NCI-H1436 treated with DMSO at 0.1 percent for 48 hours (cell line): ENCODE measurements around the gene SLC4A7.
"Not testable (repeated sequence)": the region's sequence is repeated elsewhere in the genome, so short reads cannot be mapped to it uniquely, and the experiment has no call there.

Experiments used
- DNase-seq: peaks from one replicate; lab custom pipeline; 2025; lab: John Stamatoyannopoulos, UW

The SLC4A7 gene

DNA sequence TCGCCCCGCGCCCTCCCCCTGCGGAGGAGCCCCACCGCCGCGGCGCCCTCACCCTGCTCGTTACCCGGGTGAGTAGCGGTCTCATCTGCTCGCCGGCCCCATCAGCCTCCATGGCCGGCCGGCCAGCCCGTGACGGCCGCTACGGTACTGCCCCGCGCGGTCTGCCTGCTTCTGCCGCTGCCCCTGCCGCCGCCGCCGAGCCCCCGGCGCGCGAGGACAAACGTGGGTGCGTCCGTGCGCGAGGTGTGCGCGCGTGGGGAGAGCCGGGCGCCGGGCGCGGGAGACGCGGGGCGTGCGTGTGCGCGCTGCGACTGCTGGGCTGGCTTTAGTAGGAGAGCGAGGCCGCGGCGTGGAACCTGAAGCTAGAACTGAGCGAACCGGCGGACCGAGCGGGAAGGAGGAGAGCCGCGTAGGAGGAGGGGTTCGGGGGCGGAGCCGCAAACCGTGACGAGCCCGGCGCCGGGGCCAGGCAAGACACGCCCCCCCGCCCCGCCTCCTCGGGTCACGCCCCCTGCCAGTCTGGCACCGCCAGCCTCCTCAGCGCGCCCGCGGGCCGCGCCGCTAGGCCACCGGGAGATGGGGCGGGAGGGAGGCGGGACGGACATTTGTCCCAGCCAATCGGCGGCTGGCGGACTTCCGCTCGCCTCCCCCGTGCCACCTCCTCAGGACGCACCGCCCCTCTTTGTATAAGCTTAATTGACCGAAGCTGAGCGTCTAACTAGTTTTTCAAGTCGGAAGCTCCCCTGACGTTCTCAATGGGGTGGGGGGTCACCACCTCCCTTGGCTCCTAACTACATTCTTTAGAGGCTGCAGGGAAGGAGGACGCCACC lies at the start of gene SLC4A7:
Gene SLC4A7, minus strand, starts transcription at position 370 of the 830 bp plus-strand sequence. Its CDS starts 258 bp downstream, at position 112.
- DNase-seq: peak; percentile 80

DNA sequence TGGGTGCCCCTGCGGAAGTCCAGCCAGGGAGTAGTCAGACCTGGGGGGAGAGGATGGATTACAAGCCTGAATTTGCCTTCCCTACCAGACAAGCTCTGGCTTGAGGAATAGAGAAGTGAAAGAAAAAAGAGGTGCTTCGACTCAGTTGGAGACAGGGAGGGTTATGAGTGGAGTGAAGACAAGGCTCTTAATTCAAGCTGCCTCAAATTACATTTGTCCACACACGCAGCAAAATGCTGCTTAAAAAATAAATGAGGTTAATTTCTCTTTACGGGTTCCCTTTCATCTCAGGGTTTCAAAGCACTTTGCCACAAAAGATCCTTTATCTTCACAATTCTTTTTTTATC lies 49.0 kb upstream of the SLC4A7 start:
- DNase-seq: no peak

DNA sequence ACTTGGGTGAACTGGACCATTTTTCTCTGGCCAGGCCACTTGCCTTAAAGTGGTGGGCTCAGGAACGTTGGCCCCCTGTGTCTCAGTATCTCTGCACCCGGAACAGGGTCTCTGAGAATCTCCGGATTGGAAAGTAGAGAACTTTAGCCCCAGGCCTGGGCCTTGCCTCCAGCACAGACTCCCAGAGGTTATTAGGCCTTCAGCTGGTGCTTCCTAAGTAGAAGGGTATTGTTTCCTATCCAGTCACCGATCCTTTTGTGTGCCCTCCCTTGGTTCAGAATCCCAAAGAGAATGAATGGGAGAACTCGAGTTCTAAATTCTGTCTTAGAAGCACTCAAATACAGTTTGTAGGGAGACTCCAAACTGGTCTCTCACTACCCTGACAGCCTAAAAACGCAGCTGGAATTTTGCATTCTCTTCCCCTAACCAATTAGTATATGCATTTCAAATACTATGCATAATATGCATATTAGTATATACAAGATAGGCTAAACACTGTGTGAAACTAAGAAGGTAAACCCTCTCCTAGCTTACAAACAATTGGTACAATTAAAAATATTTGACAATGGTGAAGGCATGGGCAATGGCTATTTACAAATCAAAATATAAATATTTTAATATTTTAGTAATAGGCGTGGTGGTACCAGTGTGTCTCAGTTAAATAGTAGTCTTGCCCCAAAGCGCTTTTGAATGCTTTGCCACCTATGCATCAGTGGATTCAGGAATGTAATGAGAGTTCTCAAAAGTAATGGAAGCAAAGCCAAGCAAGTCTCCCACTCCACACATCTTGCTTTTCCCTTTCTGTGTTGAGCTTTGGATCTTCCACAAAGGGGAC lies 48.5 kb upstream of the SLC4A7 start:
- no peak for DNase-seq

DNA sequence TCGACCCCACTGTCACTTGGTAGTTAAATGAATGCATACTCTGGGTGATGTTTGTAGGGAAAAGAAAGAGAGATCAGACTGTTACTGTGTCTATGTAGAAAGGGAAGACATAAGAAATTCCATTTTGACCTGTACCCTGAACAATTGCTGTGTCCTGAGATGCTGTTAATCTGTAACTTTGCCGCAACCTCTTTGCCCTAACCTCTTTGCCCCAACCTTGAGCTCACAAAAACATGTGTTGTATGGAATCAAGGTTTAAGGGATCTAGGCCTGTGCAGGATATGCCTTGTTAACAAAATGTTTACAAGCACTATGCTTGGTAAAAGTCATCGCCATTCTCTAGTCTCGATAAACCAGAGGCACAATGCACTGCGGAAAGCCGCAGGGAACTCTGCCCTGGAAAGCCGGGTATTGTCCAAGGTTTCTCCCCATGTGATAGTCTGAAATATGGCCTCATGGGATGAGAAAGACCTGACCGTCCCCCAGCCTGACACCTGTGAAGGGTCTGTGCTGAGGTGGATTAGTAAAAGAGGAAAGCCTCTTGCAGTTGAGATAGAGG lies 47.1 kb upstream of the SLC4A7 start:
- not testable (repeated sequence) for DNase-seq

DNA sequence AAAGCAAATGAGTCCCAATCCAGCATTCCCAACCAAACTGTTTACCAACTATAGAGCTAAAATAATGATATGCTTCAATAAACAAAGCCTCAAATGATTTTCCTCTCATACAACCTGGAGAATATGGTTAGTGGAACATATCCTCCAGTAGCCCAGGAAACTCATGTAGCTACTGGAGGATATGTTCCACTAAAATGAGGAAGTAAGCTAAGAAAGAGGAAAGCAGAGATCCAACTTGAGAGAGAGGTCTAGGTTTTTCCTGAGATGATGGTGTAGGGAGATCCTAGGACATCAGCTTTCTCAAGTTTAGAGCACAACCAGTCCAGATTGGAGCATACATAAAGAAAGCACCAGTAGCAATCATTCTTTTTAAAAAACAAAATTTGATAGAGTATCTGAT lies 44.6 kb upstream of the SLC4A7 start:
- DNase-seq: no peak

DNA sequence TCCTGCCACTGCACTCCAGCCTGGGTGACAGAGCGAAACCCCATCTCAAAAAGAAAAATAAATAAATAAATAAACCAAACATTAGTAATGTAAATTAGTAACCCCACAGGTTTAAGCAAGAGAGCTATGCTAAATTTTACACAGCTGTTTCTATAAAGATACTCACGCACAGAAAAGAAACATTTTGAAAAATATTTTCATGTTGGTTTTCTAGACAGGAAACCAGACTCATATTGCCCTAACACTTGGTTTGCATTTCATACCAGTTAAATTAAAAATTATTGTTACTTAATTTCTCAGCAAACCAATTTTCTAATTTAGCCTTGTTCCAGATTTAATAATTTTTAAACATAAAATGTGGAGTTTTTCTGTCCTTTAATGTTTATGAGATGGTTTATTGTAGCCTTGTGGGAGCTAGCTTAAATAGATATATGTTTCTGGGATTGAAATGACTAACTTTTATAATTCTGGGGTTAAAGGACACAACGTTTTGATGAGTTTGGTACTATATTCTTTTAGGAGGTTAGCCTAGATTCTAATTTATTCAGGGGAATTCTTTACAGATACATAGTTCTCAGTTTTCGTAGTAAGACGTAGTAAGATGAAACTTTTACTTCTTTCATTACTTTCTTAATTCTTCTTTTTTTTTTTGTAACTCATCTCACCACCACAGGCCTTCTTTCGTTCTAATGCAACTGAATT lies 42.6 kb upstream of the SLC4A7 start:
- no peak for DNase-seq

DNA sequence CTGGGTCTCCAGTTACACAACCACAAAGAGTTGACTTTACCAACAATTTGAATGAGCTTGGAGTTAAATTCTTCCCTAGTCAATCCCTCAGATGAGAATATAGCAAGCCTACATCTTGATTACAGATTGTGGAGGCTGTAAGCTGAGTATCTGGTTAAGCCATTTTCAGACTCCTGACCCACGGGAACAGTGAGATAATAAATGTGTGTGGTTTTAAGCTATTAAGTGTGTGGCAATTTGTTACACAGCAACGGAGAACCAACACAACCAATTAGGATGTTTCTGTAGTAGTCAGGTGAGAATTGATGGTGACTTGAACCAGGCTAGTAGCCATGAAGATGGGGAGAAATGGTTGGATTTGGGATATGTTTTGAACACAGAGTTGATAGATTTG lies 37.7 kb upstream of the SLC4A7 start:
- no peak for DNase-seq

DNA sequence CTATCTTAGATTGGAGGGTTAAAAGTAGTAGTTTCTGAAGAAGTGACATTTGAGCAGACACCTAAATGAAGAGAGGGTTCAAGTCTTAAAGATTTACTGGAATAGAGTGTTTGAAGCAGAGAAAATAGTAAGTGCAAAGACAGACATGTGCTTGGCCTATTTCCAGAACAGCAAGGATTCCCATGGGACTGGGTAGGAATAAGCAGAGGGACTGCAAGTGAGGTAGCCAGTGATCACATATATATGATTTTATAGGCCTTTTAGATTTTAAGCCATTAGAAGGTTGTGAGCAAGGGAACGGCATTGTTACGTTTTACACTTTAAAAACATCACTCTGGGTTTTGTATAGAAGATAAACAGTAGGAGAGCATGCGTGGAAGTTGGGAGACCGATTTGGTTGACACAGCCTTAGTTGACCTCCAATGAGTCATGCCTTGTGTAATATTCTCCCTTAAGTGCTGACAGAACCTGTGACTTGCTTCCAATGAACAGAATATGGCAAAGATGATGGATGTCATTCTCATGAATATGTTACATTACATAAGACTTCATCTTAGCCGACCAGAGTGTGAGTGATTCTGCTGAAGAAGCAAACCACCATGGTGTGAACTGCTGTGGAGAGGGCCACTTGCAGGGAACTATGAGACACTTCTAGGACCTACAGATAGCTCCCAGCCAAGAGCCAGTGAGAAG lies 37.1 kb upstream of the SLC4A7 start:
- DNase-seq: no peak

DNA sequence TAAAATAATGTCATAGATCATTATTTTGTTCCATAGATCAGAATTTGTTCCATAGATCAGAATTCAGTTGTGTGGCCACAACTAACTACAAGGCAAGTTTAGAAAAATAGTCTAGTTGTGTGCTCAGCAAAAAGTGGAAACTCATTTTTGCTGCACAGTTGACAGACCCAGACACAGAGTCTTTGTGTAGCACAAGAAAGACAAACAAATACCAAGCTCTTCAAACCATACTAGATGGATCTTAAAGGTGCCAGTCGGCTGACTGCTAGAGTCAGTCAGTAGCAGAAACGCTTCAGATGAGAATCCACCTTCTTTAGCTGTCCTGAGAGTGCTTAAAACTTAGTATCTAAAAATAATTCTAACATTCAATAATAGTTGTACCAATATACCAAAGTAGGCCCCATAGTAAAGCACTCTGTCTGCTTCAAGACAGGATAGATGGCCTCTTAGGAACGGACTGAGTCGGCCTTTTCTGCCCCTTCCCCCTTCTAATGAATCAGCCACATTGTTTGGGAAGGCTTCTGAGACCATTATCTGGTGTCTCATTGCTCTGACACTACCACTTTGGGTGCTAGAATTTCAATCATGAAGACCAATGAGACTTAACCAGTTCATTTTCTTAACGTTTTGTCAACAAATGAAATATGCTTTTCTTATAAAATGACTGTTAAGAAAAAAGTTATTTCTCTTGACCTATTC lies 27.7 kb upstream of the SLC4A7 start:
- DNase-seq: no peak

DNA sequence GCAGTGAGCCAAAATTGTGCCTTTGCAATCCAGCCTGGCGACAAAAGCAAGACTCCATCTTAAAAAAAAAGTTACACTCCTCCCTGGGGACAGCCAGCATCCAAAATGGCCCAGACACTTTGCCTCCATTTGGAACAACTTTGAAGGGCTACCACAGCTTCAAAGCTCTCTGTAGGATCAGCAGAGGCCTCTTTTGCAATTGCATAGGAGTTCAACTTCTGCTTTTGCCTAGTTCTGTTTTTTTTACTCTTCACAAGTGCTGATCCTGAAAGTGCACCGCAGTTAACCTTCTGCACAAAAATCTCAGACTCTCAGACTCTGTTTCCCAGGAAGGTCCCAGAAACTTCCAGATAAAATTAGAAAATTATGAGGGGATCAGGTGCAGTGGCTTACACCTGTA lies 25.2 kb upstream of the SLC4A7 start:
- DNase-seq: no peak

DNA sequence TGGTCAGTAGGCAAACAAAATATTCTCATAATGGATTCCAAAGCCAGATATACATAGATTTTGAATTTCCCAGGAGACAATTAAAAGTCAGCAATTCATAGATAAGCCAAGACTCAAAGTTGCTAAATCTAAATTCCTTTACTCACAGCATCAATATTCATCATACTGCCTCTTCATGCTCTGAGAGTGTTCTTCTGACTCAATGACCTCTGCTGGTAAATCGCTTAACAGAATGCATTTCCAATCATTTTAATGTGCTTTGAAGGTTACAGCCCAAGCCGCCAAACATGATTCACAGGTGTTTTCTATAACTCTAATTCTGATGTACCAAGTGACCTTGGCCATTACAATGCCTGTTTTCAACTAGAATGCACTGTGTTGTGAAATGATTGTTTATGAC lies 24.2 kb upstream of the SLC4A7 start:
- DNase-seq: no peak

DNA sequence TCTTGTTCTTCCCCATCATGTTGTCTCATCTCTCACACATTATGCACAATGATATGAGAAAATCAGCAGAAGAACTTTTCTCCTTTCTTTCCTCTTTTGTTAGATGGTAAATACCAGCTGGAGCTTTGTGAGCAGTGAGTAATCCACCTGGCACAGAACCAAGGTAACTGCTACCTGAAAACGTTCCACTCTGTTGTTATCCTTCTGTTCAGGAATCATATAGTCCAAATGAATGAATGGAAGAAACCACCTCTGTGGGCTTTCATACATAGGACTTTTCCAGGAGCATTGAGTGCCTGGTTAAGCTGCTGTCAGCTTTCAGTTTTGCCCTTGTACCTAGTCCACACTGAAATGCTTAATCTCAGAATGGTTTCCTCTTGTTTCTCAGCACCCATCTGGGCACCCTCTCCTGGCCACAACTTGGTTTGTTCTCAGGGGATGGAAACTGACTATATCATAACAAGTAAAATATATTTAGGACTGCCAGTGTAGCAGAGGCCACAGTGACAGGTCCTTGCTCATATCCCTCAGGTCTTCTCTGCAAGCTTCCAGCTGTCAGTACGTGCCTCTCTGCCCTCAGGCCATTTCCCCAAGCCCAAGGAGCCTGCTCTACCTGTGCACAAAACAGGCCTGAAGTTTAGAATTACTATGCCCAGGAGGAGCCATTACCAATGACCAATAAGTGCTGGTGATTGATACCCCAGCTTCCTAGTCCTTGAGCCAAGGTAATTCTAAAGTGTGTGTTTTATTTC lies 23.5 kb upstream of the SLC4A7 start:
- no peak for DNase-seq

DNA sequence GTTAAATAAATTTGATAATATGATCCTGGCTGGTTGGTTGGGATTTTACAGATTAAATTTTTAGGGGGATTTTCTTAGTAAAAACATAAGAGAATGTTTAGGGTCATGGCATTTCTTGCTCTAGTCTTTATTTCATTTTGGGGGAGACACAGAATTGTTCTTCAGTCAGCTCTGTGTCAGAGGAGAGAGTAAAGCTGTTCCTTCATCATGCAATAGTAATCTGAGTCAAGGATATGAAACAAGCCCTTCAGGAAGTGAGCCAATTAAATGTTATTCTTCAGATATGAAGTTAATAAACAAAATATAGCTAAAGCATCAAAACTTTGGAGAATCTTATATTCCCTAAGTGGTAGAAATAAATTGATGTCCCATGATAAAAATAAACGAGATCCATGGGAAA lies 22.9 kb upstream of the SLC4A7 start:
- no peak for DNase-seq

DNA sequence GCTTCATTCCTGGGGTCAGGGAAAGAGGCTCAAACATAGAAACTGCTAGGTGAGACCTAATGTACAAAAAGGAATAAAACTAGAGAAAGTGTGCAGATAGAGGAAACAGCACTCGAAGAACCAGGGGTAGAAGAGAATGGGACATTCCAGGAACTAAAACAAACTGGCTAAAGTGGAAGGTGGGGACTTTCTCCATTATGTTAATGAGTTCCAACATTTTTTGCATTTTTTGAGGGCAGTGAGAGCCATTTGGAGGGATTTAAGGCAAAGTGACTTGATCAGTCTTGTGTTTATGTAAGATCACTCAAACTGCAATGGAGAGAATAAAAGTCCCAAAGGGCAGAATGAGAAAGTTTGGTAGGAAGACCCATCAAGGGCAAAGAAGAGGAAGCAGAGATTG lies 20.6 kb upstream of the SLC4A7 start:
- no peak for DNase-seq

DNA sequence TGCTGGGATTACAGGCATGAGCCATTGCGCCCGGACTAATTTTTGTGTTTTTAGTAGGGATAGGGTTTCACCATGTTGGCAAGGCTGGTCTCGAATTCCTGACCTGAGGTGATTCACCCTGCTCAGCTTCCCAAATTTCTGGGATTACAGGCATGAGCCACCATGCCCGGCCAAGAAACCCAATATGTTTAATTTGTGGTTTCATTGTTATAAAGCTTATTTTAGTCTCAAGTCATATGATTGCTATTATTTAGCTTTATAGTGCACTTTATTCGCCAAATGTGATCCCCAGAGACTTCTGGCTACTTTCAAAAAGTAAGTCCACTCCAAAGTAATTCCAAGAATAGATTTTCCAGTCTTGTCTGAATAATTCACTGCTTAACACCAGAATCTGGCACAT lies 19.3 kb upstream of the SLC4A7 start:
- DNase-seq: no peak

DNA sequence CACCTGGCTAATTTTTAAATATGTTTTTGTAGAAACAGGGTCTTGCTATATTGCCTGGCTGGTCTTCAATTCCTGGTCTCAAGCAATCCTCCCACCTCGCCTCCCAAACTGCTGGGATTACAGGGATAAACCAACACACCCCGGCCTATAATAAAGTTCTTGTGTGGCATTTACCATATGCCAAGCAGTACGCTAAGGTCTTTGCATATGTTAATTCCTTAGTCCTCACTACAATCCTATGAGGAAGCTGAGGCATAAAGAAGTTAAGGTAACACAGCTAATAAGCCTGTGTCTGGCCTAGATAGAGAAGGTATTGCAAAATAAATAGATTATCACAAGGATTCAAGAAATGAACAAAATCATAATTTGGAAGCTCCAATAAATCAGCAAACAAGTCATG lies 17.6 kb upstream of the SLC4A7 start:
- no peak for DNase-seq

DNA sequence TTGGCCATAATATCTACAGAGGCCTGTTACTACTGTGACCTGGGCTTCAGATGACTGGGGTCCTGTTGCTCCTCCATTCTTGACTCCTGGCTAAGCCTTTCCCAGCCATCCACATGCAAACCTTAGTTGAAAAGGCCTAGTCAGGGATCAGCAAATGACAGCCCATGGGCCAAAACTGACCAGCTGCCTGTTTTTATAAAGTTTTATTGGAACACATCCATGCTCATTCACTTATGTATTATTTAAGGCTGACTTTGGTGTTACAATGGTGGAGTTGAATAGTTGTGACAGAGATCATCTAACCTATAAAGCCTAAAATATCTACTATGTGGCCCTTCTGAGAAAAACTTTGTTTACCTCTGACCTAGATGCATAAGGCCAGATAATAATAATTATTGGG lies 16.8 kb upstream of the SLC4A7 start:
- no peak for DNase-seq

DNA sequence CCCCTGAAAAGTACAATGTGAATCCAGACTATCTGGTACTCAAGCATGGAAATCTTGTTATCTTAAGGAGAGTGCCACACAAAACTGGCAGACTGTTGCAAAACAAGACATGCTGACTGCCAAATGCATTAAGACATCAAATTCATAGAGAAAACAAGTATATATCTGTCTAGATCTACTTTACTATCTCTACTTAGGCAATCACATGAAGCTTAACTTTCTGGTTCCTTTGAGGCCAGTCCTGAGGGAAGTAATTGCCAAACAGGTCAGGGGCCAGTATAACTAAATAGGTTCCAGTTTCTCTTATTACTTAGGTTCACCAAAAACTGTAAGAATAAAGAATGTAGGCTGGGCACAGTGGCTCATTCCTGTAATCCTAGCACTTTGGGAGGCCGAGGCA lies 15.9 kb upstream of the SLC4A7 start:
- DNase-seq: no peak

DNA sequence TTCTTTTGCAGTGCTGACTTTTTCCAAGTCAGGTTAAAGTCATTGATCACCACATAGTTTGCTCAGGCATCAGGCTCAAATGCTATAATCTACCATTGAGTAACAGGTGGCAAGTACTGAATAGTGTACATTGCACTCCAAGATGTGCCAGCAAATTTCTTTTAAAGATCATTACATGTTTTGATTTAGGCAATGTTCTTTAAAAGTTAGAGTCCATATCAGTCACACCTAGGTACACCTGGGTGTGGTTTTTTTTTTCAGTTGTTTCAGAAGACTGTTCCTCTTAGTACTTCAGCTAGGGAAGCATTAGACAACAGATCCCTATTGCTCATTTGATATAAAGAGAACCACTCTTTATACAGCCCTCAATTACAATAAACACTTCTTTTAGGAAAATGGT lies 10.6 kb upstream of the SLC4A7 start:
- DNase-seq: no peak

DNA sequence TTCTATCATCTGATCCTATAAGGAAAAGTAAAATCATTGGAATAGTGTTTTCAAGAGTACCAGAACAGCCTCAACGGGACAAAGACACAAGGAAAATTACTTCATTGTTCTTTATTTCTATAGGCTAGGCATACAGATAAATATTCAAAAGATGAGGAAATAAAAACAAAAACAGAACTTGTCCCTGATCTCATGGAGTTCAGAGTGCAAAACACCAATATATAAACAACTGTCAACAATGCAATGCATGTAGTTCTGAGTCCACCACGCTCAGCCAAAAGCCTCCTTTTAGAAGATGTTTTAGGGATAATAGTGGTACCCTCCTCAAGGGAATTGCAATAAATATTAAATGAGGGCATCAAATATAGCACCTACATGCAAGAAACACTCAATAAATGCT lies 4.6 kb upstream of the SLC4A7 start:
- DNase-seq: no peak

DNA sequence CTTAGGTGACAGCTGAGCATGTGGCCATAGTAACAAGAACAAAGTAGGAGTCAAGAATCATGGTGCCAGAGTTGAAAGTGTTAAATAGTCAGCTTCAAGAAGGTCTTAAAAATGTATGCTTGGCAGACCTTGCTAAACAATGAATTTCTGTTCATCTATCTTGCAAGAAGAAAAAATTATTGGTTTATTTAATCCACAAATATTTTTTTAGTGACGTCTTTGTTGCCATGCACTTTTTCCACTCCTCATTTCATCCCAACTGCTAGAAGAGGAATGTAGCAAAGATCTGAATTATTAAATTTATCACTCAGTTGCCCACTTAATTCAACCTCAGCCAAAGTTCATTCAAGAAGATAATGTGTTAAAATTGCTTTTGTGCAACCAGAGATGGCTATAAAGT lies 3.2 kb upstream of the SLC4A7 start:
- no peak for DNase-seq
